Endothelial cell of umbilical vein (primary cell): ENCODE data around the gene TYW3. TPM values are rescaled to one million over a fixed set of nuclear protein-coding genes. Genes with fewer than 3 reads are reported as not detected.

Source experiments
- BruUV-seq: library from RNA; stranded (reverse); fragments of 400-500 nt; replicated peaks from 2 replicates; lab custom pipeline; 2021; lab: Mats Ljungman, UMichigan
- CTCF ChIA-PET: fragments of 300-600, 350-600 bp; sonication (Branson Sonifier 250); formaldehyde crosslinking; loops from one replicate; lab custom pipeline; 2021; ENCODE audit warnings: antibody characterized with exemption, inconsistent platforms; lab: Charles Lee
- POLR2A ChIA-PET: fragments of 300-600, 350-600 bp; sonication (Branson Sonifier 250); formaldehyde crosslinking; loops from one replicate; lab custom pipeline; 2021; ENCODE audit warnings: antibody characterized with exemption, inconsistent platforms; lab: Charles Lee
- DNase-seq: peaks from one replicate; pipeline ENCODE4 v3.0.0-alpha.2; 2011; ENCODE audit warnings: low read depth, low spot score
- FAIRE-seq: peaks from 2 replicates; lab custom pipeline; 2011; peaks lifted over from hg19 to GRCh38; lab: Jason Lieb, UNC
- H2AFZ ChIP-seq: 2 replicates; pipeline ENCODE4 v1.6.0; 2012; ENCODE audit warnings: low read depth, low read length, control low read depth, inconsistent platforms
- H3K27ac ChIP-seq: 2 replicates; pipeline ENCODE4 v1.5.1; 2011; ENCODE audit warnings: low read depth, mild to moderate bottlenecking, control low read depth, low read length, moderate library complexity; ENCODE audit not compliant: insufficient read depth
- H3K27me3 ChIP-seq, 2 experiments: 2 replicates each; pipeline versions ENCODE4 v1.6.0 to v1.6.1; 2011; ENCODE audit warnings: low read length in 2 of 2, mixed read lengths in 1 of 2; ENCODE audit not compliant: control insufficient read depth in 2 of 2, insufficient read depth in 2 of 2
- H3K36me3 ChIP-seq, 2 experiments: 2 replicates in 1 of 2; 3 replicates in 1 of 2; pipeline ENCODE4 v1.5.1; 2011; ENCODE audit warnings: low read length in 2 of 2, mild to moderate bottlenecking in 1 of 2, moderate library complexity in 1 of 2; ENCODE audit not compliant: control insufficient read depth in 2 of 2, insufficient read depth in 2 of 2; ENCODE audit errors: extremely low read depth in 1 of 2
- H3K4me1 ChIP-seq: 3 replicates; pipeline ENCODE4 v1.5.1; 2011; ENCODE audit warnings: mild to moderate bottlenecking, low read length; ENCODE audit not compliant: control insufficient read depth, insufficient read depth; ENCODE audit errors: extremely low read depth
- H3K4me2 ChIP-seq: 2 replicates; pipeline ENCODE4 v1.6.1; 2011; ENCODE audit warnings: low read length, control low read depth, mixed read lengths; ENCODE audit not compliant: insufficient read depth
- H3K4me3 ChIP-seq, 3 experiments: fragments of 200-600 bp in 1 of 3; sonication (generic), shearing (Covaris generic) in 1 of 3; replicated peaks in 1 of 3; 2 replicates each; pipeline ENCODE4 v1.5.1; 2011 to 2016; ENCODE audit warnings: control low read depth in 3 of 3, low read length in 3 of 3, mild to moderate bottlenecking in 2 of 3, inconsistent platforms in 1 of 3, low read depth in 1 of 3, moderate library complexity in 1 of 3; ENCODE audit not compliant: insufficient read depth in 1 of 3
- H3K79me2 ChIP-seq: 2 replicates; pipeline ENCODE4 v1.6.0; 2012; ENCODE audit warnings: low read length, inconsistent platforms; ENCODE audit not compliant: control insufficient read depth, insufficient read depth
- H3K9ac ChIP-seq: replicated peaks from 2 replicates; pipeline ENCODE3; 2011; ENCODE audit warnings: low read length, control low read depth; ENCODE audit not compliant: insufficient read depth; ENCODE audit errors: extremely low read depth
- H3K9me1 ChIP-seq: replicated peaks from 3 replicates; pipeline ENCODE4 v1.6.0; 2011; ENCODE audit warnings: mild to moderate bottlenecking, low read length; ENCODE audit not compliant: control insufficient read depth, insufficient read depth; ENCODE audit errors: extremely low read depth
- H3K9me3 ChIP-seq: replicated peaks from 2 replicates; pipeline ENCODE4 v1.5.1; 2012; ENCODE audit warnings: low read length, inconsistent platforms; ENCODE audit not compliant: control insufficient read depth, insufficient read depth
- H4K20me1 ChIP-seq: replicated peaks from 2 replicates; pipeline ENCODE3; 2011; ENCODE audit warnings: mild to moderate bottlenecking, low read length; ENCODE audit not compliant: control insufficient read depth, insufficient read depth; ENCODE audit errors: extremely low read depth
- EZH2 ChIP-seq: IDR thresholded peaks from 2 replicates; pipeline ENCODE4 v1.6.1; 2012; ENCODE audit warnings: borderline replicate concordance, low read depth, mild to moderate bottlenecking, moderate library complexity, low read length, inconsistent platforms; ENCODE audit not compliant: severe bottlenecking
- FOS ChIP-seq: IDR thresholded peaks from 2 replicates; pipeline ENCODE4 v1.6.1; 2011; ENCODE audit warnings: mild to moderate bottlenecking, low read length, moderate library complexity, borderline replicate concordance; ENCODE audit not compliant: insufficient read depth
- GATA2 ChIP-seq: IDR thresholded peaks from 2 replicates; pipeline ENCODE4 v1.7.0; 2011; ENCODE audit warnings: low read depth, mild to moderate bottlenecking, moderate library complexity, mixed read lengths, low read length; ENCODE audit not compliant: insufficient read length, insufficient read depth
- JUN ChIP-seq: IDR thresholded peaks from 2 replicates; pipeline ENCODE4 v1.6.1; 2011; ENCODE audit warnings: borderline replicate concordance, low read depth; ENCODE audit not compliant: insufficient read length, insufficient read depth
- MAX ChIP-seq: IDR thresholded peaks from 2 replicates; pipeline ENCODE4 v1.6.1; 2011; ENCODE audit not compliant: insufficient read depth, insufficient read length
- MYC ChIP-seq: IDR thresholded peaks from one replicate; pipeline ENCODE4 v1.6.1; 2011; ENCODE audit warnings: mild to moderate bottlenecking, low read depth, low read length
- POLR2A ChIP-seq: IDR thresholded peaks from 2 replicates; pipeline ENCODE4 v1.6.1; 2012; ENCODE audit warnings: low read depth, mild to moderate bottlenecking, control low read depth, low read length
- POLR2AphosphoS5 ChIP-seq: IDR thresholded peaks from 2 replicates; pipeline ENCODE4 v1.6.1; 2012; ENCODE audit warnings: low read depth, mild to moderate bottlenecking, control low read depth, low read length, moderate library complexity; ENCODE audit not compliant: insufficient read depth
- dilution Hi-C: fragments of 300-500 bp; cut with MboI; formaldehyde crosslinking; loops from one replicate; pipeline ENCODE4 v1.15.0; 2019; ENCODE audit warnings: low sequenced_read_pairs; ENCODE audit not compliant: extremely low pct_ligation_motif_present
- intact Hi-C: fragments of 100-400 bp; cut with micrococcal nuclease; formaldehyde crosslinking; loops from one replicate; pipeline ENCODE4 v1.10.0; 2022
- polyA plus RNA-seq, 4 experiments: library from polyadenylated mRNA; depleted of rRNA in 3 of 4; stranded (reverse) in 3 of 4; unstranded in 1 of 4; fragments of >200 nt; gene quantifications; 2 replicates each; pipeline versions ENCODE4 v1.2.1 to v1.2.3, GENCODE V29; 2011 to 2012; ENCODE audit warnings: missing spikeins in 1 of 4
- total RNA-seq: library from RNA; stranded (reverse); gene quantifications from 2 replicates; pipeline ENCODE4 v1.2.3, GENCODE V29; 2021
- TF ChIP-seq, protein P1 (sequence below), 2 donors: IDR thresholded peaks; 1 replicate in 1 of 2; 2 replicates in 1 of 2; pipeline ENCODE4 v1.5.1; 2011; ENCODE audit warnings: low read length in 2 of 2, mild to moderate bottlenecking in 2 of 2, moderate library complexity in 2 of 2, control low read depth in 1 of 2, inconsistent platforms in 1 of 2, low read depth in 1 of 2; ENCODE audit not compliant: insufficient read depth in 1 of 2; ENCODE audit errors: extremely low read depth in 1 of 2

TYW3 gene
- total and polyA plus RNA-seq, 2 donors (not counting 3 experiments of a cell fraction or from before 2014, with no cell fraction given) = 8.5 to 22.8 TPM

DNA sequence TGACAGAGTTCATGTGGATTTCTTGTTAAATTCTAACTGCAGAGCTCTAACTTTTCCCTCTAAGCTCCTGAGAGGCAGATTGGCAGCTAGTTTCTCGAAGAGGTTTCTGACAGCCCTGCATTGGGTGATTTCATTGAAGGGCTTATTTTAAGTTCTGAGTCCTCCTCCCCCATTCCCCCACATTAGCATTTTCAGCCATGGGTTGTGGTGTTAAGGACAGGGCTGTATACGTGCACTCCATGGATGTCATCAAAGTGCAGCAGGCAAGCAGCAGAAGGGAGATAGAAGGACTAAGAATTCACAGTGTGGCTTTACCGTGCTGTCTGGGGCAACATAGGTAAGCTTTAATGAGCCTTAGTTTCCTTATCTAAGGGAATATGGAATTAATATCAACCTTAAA, 19.1 kb upstream of the TYW3 start:
- Histone ChIP-seq H3K36me3 (peaks cover 0 to 6% of the 10 kb centered on the region in 2 experiments), H3K9me1 (no peaks in the 10 kb centered on the region), H3K9me3 (no peaks in the 10 kb centered on the region), H3K79me2 (no peaks in the 10 kb centered on the region), H3K27ac (no peak overlapping the region), H2AFZ (no peak overlapping the region), H3K4me1 (peaks cover 6% of the 10 kb centered on the region), H3K4me2 (no peak overlapping the region), H3K4me3 (no peak overlapping the region), H3K9ac (no peak overlapping the region), H3K27me3 (no peaks in the 10 kb centered on the region), H4K20me1 (no peaks in the 10 kb centered on the region)
- dilution Hi-C loops = no loop called here
- intact Hi-C loops = no loop called here
- FAIRE-seq = no peak
- POLR2A ChIA-PET = no interaction called here
- no peak for TF ChIP-seq MAX
- TF ChIP-seq POLR2A = no peak
- no peak for TF ChIP-seq FOS
- no peak for TF ChIP-seq POLR2AphosphoS5
- no peak for TF ChIP-seq JUN
- TF ChIP-seq GATA2 = no peak
- TF ChIP-seq EZH2 = no peak
- no peak for TF ChIP-seq MYC
- TF ChIP-seq, protein P1, sequence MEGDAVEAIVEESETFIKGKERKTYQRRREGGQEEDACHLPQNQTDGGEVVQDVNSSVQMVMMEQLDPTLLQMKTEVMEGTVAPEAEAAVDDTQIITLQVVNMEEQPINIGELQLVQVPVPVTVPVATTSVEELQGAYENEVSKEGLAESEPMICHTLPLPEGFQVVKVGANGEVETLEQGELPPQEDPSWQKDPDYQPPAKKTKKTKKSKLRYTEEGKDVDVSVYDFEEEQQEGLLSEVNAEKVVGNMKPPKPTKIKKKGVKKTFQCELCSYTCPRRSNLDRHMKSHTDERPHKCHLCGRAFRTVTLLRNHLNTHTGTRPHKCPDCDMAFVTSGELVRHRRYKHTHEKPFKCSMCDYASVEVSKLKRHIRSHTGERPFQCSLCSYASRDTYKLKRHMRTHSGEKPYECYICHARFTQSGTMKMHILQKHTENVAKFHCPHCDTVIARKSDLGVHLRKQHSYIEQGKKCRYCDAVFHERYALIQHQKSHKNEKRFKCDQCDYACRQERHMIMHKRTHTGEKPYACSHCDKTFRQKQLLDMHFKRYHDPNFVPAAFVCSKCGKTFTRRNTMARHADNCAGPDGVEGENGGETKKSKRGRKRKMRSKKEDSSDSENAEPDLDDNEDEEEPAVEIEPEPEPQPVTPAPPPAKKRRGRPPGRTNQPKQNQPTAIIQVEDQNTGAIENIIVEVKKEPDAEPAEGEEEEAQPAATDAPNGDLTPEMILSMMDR (IDR thresholded peaks at IDR 0.05; ENCODE audit: extremely low read depth in 1 of 2, insufficient read depth in 1 of 2, low read depth in 1 of 2, low read length in 2 of 2) = no peak
- CTCF ChIA-PET = interaction anchor here (1.1 to 2.7 kb wide), 4 partner anchors 10 to 25 kb away, joined by 3 to 12 read pairs (median 4); no protein-coding TSS in a partner anchor
- no TSS peak for BruUV-seq
- DNase-seq = no peak
